Ramos (cell line): ENCODE measurements around the gene RBP3.

Experiments
- in situ Hi-C: fragments of 300-500 bp; cut with MboI; formaldehyde crosslinking; loops from one replicate; pipeline ENCODE4 v1.14.3; 2022; ENCODE audit warnings: low sequenced_read_pairs; ENCODE audit not compliant: unreplicated experiment

The RBP3 gene

DNA sequence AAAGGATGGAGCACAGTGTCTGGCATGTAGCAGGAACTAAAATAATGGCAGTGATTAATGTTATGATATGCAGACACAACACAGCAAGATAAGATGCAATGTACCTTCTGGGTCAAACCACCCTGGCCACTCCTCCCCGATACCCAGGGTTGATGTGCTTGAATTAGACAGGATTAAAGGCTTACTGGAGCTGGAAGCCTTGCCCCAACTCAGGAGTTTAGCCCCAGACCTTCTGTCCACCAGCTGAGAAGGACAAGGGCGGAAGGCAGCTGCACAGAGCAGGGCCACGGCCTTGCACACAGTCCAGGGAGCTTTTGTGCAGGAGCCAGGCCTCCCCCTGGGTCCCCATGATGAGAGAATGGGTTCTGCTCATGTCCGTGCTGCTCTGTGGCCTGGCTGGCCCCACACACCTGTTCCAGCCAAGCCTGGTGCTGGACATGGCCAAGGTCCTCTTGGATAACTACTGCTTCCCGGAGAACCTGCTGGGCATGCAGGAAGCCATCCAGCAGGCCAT is at the start of gene RBP3:
RBP3 (plus strand) TSS at position 226 of the 514 bp plus-strand sequence; CDS start at position 348, 122 bp downstream.
- in situ Hi-C loops: no loop called here

DNA sequence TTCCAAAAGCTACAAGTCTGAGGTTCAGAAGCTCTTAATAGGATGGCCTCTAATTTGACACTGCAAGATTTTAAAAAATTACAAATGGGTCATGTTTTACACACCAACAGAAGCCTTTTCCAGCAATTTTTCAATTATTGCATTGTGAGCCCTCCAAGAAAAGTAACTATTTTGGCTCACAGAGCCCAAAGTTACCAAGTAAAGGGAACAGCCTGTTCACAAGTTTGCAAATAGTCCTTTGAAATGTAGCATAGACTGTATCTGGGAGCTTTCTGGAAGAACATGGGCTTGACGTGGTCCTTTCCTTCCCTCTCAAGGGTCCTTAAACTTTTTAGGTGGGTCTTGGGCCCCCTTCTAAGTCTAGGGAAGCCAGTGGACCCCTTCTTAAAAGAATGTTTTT is 49.4 kb upstream of the RBP3 start:
- in situ Hi-C loops: no loop called here

DNA sequence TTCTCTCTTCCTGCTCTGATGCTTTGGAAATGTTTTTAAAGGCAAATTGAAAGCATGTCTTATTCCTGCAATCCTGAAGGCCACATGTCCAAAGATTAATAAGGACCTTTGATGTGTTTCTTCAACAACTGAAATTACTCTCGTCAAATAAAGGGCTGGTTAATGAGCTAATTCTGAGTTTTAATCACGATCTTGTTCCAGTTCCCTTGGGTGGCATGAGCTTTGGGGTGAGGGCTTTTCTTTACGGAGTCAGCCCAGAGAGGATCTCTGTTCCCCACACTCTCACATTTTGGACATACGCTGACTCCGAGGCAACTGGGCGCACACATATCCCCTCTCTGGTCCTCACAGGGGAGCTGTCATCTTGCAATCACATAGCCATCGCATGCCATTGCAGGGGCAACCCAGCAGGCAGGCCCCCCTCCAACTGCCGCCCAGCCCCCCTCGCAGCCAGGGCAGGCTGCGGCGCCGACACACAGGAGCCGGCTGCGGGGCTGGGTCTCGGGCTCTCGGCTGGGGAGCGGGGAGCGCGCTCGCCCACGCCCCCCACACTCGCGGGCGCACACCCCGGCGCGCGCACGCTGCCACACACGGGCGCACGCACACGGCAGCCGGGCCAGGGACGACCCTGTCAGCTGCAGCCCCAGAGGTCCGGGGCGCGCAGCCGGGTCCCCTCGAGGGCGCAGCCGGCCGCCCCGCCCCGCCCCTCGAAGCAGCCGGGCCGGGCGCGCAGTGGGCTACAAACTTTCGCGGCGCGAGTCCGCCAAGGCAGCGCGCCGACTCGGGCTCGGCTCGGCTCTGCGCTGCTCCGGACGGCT is 48.3 kb upstream of the RBP3 start, which contains the start of gene GDF10:
GDF10 (plus strand) TSS at position 587 of the 818 bp plus-strand sequence. CDS start 455 bp downstream, outside the sequence.
- in situ Hi-C loops: no loop called here

DNA sequence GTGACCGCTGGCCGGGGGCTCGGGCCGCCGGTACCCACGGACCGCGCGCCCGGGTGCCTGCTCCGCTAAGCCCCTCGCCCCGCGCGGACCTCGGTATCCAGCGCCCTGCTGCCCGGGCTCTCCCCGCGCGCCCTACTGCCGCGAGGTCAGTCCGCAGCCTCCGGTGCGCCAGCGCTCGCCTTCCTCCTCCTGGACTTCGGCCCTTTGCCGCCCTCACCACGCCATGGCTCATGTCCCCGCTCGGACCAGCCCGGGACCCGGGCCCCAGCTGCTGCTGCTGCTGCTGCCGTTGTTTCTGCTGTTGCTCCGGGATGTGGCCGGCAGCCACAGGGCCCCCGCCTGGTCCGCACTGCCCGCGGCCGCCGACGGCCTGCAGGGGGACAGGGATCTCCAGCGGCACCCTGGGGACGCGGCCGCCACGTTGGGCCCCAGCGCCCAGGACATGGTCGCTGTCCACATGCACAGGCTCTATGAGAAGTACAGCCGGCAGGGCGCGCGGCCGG is 47.7 kb upstream of the RBP3 start:
- in situ Hi-C loops: no loop called here

DNA sequence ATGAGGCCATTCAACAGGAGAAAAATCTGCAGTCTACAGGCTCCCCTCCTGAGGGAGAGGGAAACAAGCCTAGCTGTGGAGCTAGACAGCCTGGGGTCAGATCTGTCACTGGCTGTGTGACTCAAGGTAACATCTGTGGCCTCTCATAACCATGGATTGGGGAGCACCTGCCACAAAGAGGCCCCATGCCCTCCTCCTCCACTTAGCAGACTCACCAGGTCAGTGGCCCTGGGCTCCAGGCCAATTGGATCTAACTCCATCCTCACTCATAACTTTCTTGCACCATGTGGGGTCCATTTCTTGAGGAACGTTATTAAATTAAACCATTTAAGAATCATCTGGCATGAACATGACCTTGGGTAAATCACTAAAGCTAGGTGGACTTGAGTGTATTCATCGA is 46.3 kb upstream of the RBP3 start:
- in situ Hi-C loops: no loop called here

DNA sequence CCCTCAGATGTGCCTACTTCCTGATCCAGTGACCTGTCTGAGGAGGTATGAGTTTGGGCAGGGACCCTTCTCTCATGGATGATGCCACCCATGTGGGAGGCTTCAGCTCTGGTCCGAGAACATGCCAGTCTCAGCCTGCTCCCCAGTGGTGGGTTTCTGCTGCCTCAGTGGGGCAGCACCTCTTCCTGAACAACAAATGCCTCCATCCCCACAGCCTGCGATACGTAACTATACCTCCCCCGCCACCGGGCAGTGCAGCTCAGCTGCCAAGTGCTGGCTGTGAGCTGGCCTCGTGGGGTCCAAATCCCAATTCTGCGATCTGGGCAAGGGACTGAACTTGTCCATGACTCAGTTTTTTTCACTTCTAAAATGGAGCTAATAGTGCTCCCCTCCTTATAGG is 45.1 kb upstream of the RBP3 start:
- in situ Hi-C loops: no loop called here

DNA sequence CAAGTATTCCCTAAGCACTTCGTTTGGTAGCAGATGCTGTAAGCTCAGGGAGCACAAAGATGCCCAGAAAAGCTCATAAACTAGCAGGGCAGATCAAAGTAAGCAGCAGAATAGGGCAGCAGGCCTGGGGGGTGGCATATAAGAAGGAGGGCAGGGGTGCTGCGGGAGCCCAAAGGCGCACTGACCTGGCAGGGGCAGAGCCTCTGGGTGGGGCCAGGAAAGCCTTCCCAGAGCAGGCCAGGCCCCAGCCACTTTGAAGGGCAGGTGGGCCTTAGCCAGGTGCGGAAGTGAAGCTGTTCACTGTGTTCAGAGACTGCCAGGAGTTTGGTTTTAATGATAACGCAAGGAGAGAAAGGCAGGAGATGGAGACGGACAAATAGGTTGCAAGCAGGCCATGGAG is 44.3 kb upstream of the RBP3 start:
- in situ Hi-C loops: no loop called here

DNA sequence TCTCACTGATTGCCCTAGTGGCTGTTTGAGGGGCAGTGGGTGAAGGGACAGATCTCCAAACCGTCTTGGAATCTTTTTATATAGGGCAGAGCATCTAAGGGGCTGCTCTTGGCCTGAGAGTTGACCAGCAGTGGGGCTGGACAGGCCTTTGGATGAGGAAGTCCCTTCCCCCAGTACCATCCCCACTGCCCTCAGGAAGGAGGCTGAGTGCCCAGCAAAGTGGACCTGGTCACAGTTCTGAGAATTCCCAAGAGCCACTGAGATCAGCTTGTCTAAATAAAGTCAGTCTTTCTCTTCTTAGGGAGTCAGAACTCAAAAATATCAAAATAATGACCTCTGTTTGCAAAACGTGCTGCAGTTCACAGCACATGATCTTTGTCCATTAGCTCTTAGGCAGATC is 42.6 kb upstream of the RBP3 start:
- in situ Hi-C loops: no loop called here

DNA sequence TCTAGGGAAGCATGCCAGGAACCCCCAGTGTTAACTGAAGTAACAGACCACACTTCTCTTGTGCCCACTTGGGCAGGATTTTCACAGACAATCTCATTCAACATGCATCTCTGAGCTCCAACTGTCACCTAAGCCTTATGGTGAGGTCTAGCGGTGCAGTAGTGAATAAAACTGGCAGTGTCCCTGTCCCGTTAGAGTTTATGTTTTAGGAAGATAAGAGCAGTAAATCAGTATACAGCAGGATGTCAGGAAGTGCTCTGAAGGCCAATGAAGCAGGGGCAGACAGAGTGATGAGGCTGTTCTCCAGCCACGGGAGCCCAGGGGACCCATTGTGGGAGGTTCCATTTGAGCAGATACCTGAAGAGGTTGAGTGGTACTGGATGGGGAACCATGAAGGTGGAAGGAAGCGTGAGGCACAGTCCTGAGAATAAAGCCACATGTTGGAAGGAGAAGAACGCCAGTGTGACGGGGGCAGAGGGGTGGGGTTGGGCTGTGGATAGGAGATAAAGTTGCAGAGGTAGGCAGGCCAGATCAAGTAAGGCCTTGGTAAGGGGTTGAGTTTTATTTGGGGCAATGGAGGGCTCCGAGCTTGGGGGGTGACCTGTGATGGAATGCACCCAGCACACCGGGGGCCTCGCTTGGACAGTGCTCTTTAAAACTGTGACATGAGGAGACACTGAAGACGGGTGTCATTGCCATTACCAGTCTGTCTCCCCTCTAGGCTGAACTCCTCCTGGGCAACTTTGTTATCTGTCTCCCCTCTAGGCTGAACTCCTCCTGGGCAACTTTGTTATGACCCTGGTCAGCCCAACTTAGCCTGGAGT is 41.6 kb upstream of the RBP3 start:
- in situ Hi-C loops: no loop called here

DNA sequence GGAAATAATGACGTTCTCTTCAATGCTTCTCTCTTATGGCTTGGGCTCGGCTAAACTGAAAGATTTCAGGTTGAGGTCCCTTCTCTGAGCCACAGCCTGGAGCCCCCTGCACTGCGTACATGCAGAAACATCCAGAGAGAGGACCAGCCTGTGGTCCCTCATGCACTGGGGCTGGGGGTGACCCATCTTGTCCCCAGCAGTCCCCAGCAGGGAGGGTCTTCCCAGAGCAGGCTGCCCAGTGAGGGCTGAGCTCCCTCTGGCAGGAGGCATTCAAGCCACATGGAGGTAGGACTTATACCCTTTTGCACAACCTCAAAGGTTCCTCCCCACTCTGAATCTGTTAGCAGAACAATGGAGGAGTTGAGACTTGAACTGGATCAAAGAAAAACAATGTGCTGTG is 40.8 kb upstream of the RBP3 start:
- in situ Hi-C loops: no loop called here

DNA sequence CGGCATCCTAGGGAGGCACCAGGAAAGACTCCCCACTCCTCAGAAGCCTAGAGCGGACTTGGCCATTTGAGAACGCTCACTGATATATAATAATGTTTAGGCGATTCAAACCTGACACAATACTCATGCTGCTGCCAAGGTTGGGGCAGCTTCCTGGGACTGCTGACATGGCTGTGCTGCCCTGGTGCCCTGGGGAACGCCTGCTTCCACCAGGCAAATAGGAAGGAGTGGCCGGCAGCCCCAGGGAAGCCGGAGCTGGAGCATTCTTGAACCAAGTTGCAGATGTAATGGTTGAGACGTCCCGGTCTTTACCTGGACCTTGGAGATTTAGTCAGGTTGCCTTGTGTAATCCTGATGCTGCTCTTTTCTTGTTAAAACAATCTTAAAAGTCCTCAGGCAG is 39.4 kb upstream of the RBP3 start:
- in situ Hi-C loops: no loop called here

DNA sequence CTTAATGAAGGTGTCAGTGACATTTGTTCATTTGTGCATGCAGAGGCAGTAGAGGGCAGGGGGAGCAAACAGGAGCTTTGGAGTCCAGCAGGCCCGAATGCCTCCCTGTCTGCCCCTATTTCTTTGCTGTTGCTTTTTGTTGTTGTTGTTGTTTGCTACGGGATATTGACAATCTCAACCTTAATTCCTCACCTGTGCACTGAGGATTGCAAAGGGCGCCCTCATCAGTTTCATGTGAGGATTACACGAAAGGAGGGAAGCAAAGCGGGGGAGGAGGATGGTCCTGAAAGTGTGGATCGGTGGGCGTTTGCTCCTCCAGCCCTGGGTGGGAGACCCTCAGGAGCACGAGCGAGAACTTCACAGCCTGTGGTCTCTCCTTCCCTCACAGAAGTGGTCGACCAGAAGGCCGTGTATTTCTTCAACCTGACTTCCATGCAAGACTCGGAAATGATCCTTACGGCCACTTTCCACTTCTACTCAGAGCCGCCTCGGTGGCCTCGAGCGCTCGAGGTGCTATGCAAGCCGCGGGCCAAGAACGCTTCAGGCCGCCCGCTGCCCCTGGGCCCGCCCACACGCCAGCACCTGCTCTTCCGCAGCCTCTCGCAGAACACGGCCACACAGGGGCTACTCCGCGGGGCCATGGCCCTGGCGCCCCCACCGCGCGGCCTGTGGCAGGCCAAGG is 38.6 kb upstream of the RBP3 start:
- in situ Hi-C loops: no loop called here

DNA sequence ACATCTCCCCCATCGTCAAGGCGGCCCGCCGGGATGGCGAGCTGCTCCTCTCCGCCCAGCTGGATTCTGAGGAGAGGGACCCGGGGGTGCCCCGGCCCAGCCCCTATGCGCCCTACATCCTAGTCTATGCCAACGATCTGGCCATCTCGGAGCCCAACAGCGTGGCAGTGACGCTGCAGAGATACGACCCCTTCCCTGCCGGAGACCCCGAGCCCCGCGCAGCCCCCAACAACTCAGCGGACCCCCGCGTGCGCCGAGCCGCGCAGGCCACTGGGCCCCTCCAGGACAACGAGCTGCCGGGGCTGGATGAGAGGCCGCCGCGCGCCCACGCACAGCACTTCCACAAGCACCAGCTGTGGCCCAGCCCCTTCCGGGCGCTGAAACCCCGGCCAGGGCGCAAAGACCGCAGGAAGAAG is 38.1 kb upstream of the RBP3 start:
- in situ Hi-C loops: no loop called here

DNA sequence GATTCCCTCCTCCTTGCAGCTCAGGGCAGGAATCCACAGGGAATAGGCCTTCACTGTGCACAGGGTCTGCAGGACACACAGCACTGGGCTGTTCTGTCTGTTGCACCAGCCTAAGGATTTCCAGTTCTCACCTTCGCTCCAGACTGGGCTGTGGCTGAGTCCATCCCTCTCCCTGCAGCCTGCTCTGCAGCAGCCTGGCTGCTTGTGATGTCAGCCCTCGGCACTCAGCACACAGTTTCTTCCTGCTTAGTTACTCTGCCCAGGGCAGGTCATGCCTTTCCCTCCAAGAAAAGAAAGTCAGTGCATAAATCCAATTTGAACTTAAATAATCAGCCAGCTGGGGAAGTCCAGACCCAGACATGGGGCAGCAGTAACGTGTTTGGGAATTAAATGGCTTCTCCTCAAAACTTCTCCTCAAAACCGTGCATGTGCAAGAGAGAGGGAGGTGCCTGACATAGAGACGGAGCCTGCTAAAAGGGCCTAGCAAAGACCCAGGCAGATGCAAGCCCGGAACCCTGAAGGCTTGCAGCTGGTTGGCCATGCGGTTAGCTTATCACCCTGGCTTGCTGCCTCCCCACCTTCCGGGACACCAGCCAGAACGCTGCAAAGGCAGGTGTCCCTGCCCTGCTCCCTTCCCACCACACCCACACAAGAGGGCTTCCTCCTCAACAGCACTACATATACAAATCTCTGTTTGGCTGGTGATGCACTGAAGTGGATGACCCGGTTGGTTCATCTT is 36.8 kb upstream of the RBP3 start:
- in situ Hi-C loops: no loop called here

DNA sequence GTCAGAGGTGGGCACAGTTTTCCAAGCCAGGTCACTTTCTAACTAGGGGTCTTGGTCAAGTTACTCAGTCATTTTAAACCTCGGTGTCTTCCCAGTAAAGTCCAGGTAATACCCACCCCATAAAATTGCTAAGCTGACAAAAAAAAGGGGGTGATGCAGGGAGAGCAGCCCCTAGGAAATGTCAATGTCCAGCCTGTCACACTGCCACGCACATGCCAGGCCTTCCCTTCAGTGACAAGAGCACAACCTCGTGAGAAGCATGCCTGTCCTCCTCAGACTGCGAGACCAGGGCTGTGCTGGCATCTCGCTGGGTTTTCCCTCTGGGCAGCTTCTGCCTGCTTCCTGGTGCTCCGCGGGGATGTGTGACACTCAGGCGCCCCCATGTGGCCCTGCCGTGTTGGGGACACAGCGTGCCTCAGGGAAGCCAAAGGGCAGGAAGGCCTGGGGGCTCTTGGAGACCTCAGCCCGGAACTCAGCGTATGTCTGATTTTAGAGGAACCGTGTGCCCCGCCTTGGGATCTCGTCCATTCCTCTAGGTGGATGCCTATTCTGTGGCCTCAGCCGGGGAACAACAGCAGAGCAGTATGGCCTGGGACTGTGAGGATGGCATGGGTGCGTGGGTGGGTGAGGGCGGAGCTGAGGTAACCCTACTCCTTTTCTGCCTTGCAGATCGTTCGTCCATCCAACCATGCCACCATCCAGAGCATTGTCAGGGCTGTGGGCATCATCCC is 36.1 kb upstream of the RBP3 start:
- in situ Hi-C loops: no loop called here

DNA sequence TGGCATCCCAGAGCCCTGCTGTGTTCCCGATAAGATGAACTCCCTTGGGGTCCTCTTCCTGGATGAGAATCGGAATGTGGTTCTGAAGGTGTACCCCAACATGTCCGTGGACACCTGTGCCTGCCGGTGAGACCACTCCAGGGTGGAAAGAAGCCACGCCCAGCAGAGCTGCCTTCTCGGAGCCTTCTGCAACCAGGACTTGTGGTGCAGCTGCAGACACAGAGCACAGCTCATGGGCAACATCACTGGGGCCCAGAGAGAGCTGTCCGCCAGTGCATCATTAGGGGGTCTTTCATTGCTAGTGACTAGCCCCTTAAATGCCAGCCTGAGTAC is 35.5 kb upstream of the RBP3 start:
- in situ Hi-C loops: no loop called here

DNA sequence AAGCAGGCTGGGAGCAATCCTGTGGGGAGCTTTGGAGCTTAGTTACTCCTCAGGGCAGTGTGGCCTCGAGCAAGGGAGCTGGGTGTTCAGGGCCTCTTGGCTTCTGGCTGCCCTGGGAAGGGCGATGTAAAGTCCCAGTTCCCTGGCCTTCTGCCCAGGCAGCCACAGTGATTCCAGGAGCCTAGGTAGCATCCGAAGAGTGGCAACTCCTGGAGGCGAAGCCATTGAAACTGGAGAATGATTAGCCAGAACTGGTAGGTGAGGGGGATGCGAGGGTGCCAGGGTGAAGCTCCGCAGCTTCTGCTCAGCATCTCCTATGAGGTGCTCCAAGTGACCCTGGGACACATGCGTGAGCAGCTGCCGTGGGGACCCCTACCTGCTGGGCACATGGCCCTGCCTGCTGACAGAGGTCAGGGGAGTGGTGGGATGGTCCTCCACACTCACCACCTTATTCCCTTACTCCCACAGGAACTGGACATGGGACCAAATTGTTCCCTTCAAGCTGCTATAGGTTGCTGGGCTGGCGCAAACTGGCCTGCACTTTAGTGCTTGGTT is 33.7 kb upstream of the RBP3 start:
- in situ Hi-C loops: no loop called here

DNA sequence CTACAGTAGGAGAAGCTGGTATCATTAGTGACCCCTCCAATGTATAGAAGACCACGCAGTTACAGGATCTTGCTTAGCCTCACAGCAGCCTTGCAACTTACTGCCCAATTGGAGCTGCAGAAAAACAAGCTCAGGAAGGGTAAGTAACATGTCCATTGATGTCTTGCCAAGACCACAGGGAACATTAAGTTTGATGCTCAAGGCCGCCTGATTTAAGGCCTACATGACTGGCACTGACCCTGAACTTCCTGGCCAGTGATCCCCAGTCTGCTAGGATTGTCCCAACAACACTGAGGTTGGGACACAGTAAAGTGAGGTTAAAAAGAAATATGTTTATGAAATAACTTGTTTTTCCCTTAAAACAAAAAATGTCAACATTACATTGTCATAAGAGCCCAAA is 32.7 kb upstream of the RBP3 start:
- in situ Hi-C loops: loop anchor here (5.0 kb wide), 1 partner anchor 273 kb away; no protein-coding TSS in a partner anchor

DNA sequence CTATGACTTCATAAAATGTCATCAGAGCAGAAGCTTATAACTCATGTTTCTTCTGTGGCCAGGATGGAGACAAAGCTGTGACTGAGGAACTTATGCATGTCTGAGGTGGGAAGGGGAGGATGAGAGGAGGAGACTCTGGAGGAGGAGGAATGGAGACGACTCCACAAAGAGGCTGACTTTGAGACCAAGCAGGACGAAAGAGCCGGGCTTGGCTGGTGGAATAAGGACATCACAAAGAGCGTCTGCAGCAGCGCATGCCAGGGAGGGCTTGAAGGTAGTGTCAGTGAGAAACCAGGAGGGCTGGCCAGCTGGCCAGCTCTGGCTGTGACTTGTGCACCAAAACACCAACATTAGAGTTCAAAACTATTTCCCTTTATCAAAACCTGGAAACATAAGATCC is 32.0 kb upstream of the RBP3 start:
- in situ Hi-C loops: loop anchor here (5.0 kb wide), 1 partner anchor 274 kb away; no protein-coding TSS in a partner anchor
